ENCODE measurements around the gene TTLL10. TPM values are rescaled to one million over a fixed set of nuclear protein-coding genes. Genes with fewer than 3 reads are reported as not detected.

The TTLL10 gene
- total RNA-seq, 1 donor from 2014 or later = not detected

DNA sequence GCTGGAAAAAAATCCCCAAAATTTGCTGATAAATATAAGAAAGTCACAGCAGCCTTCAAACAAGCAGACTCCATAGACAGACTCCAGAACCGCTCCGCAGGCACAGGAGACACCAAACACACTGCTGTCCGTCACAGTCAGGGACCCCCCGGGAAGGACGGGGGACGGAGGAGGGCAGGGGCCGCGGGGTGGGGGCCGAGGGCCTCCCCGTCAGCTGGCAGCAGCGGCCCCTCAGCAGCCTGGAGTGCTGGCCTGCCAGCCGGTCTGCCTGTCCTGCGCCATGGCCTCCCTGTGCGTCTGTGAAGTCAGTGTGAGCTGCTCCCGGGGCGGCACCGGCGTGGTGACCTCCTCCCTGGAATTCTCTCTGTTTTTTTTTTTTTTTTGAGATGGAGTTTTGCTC is 47.7 kb upstream of the TTLL10 start:
- peaks cover 4% of the 10 kb centered on the region for H3K9me3 ChIP-seq (ENCODE audit: insufficient read depth, low read depth, low read length)
- Mint-ChIP-seq H3K9me3 (ENCODE audit: unreplicated experiment) (no peaks in the 10 kb centered on the region), H3K4me3 (ENCODE audit: unreplicated experiment) (no peak overlapping the region)

DNA sequence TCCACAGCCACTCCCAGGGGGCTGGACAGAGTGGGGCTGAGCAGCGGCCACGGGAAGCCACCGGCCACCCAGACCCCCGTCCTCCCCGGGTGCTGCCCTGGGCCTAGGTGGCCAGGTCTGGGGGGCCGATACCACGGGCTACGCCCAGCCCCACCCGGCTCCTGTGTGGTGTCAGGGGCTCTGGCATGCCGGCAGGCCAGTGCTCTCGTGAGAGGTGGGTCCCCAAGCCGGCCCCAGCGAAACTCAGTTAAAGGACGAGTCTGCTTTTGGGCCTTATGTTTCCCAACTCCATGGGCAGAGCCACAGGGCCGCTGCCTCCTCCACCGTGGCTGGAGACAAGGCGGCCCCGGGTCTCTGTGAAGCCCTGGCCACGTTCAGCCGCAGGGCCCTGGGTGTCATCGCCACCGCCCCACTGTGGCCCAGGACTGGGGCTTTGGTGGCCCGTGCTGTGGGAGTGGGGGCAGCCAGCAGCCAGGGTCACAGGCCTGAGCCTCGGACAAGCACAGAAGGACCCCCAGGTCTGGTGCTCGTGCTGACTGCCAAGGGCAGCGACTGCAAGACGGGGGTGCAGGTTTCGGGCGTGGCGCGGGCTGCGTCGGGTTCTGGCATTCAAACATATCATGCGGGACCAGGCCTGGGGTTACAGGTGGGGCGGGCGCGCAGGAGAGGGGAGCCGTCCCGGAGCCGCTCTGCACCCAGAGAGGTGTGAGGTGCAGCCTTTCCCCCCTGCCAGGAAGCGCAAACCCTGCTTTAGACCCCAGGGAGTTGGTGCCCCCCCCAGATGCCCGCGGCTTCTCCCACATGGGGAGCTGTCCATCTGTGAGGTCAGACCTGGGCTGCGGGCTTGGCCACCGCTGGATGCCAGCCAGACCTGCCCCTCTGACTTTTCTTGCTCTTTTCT is 45.9 kb upstream of the TTLL10 start:
- Histone ChIP-seq H3K27me3 (ENCODE audit: insufficient read depth, low read length) (no peaks in the 10 kb centered on the region), H3K9me3 (ENCODE audit: insufficient read depth, low read depth, low read length) (peaks cover 4% of the 10 kb centered on the region), H3K36me3 (ENCODE audit: insufficient read depth, low read length) (no peaks in the 10 kb centered on the region), H3K27ac (ENCODE audit: low read depth, low read length) (no peak overlapping the region), H3K4me3 (ENCODE audit: insufficient read depth, low read depth, low read length) (no peak overlapping the region), H3K9ac (ENCODE audit: low read length) (no peak overlapping the region), H3K4me2 (ENCODE audit: low read length) (no peak overlapping the region), H3K4me1 (ENCODE audit: insufficient read depth, low read length) (no peaks in the 10 kb centered on the region), H3K79me2 (ENCODE audit: insufficient read depth, low read length) (no peaks in the 10 kb centered on the region), H2AFZ (ENCODE audit: low read depth, low read length) (no peak overlapping the region), H4K20me1 (ENCODE audit: insufficient read depth, low read length) (no peaks in the 10 kb centered on the region)
- no peak for FAIRE-seq
- H3K27ac Mint-ChIP-seq (ENCODE audit: unreplicated experiment) = no peak overlapping the region
- peaks cover 26% of the 10 kb centered on the region for H3K27me3 Mint-ChIP-seq (ENCODE audit: low read depth, unreplicated experiment)
- no peaks in the 10 kb centered on the region for H3K36me3 Mint-ChIP-seq (ENCODE audit: low read depth, unreplicated experiment)
- no peak for DNase-seq (ENCODE audit: low read depth)
- no peaks in the 10 kb centered on the region for H3K4me1 Mint-ChIP-seq (ENCODE audit: low read depth, unreplicated experiment)
- TF ChIP-seq, protein P1, sequence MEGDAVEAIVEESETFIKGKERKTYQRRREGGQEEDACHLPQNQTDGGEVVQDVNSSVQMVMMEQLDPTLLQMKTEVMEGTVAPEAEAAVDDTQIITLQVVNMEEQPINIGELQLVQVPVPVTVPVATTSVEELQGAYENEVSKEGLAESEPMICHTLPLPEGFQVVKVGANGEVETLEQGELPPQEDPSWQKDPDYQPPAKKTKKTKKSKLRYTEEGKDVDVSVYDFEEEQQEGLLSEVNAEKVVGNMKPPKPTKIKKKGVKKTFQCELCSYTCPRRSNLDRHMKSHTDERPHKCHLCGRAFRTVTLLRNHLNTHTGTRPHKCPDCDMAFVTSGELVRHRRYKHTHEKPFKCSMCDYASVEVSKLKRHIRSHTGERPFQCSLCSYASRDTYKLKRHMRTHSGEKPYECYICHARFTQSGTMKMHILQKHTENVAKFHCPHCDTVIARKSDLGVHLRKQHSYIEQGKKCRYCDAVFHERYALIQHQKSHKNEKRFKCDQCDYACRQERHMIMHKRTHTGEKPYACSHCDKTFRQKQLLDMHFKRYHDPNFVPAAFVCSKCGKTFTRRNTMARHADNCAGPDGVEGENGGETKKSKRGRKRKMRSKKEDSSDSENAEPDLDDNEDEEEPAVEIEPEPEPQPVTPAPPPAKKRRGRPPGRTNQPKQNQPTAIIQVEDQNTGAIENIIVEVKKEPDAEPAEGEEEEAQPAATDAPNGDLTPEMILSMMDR (IDR thresholded peaks at IDR 0.05; ENCODE audit: insufficient read depth, low read depth, low read length) = no peak
- TF ChIP-seq EZH2 (IDR thresholded peaks at IDR 0.05; ENCODE audit: insufficient read depth, low read length) = no peak
- no peaks in the 10 kb centered on the region for H3K9me3 Mint-ChIP-seq (ENCODE audit: unreplicated experiment)
- no peak overlapping the region for H3K4me3 Mint-ChIP-seq (ENCODE audit: unreplicated experiment)

More for the DNA sequence above, 47.7 kb upstream of the TTLL10 start:
- no peak overlapping the region for H3K4me3 ChIP-seq (ENCODE audit: insufficient read depth, low read depth, low read length)
- H3K27ac ChIP-seq (ENCODE audit: low read depth, low read length) = no peak overlapping the region
- DNase-seq (ENCODE audit: low read depth) (no peak), FAIRE-seq (no peak)
- no peaks in the 10 kb centered on the region for H3K4me1 ChIP-seq (ENCODE audit: insufficient read depth, low read length)
- Mint-ChIP-seq H3K36me3 (ENCODE audit: low read depth, unreplicated experiment) (no peaks in the 10 kb centered on the region), H3K4me1 (ENCODE audit: low read depth, unreplicated experiment) (no peaks in the 10 kb centered on the region), H3K27me3 (ENCODE audit: low read depth, unreplicated experiment) (peaks cover 21% of the 10 kb centered on the region), H3K27ac (ENCODE audit: unreplicated experiment) (no peak overlapping the region)
- no peak overlapping the region for H2AFZ ChIP-seq (ENCODE audit: low read depth, low read length)
- H3K9ac ChIP-seq (ENCODE audit: low read length) = no peak overlapping the region
- no peaks in the 10 kb centered on the region for H3K36me3 ChIP-seq (ENCODE audit: insufficient read depth, low read length)
- no peaks in the 10 kb centered on the region for H3K79me2 ChIP-seq (ENCODE audit: insufficient read depth, low read length)
- H4K20me1 ChIP-seq (ENCODE audit: insufficient read depth, low read length) = no peaks in the 10 kb centered on the region
- TF ChIP-seq EZH2 (IDR thresholded peaks at IDR 0.05; ENCODE audit: insufficient read depth, low read length) = no peak
- TF ChIP-seq, protein P1 (IDR thresholded peaks at IDR 0.05; ENCODE audit: insufficient read depth, low read depth, low read length) = no peak
- H3K27me3 ChIP-seq (ENCODE audit: insufficient read depth, low read length) = no peaks in the 10 kb centered on the region
- no peak overlapping the region for H3K4me2 ChIP-seq (ENCODE audit: low read length)

Measured in astrocyte (in vitro differentiated cells and primary cell).